Measurements from ENCODE around the gene MKRN1.
"Not testable (repeated sequence)": the region's sequence is repeated elsewhere in the genome, so short reads cannot be mapped to it uniquely, and the experiment has no call there.

The MKRN1 gene

DNA sequence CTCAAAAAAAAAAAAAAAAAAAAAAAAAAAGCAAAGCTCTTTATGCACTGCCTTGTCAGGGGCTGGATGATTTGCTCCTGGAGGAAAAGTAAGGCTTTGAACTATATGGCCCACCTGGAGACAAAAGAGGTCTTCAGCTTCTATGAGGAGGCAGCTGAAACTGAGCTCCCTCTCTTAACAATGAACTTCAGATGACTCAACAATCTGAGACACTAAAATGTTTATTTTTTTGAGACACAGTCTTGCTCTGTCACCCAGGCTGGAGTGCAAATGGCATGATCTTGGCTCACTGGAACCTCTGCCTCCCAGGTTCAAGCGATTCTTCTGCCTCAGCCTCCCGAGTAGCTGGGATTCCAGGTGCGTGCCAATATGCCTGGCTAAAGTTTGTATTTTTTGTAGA lies 38.7 kb downstream of the MKRN1 start:
- no peak for DNase-seq (ENCODE audit: low spot score)

DNA sequence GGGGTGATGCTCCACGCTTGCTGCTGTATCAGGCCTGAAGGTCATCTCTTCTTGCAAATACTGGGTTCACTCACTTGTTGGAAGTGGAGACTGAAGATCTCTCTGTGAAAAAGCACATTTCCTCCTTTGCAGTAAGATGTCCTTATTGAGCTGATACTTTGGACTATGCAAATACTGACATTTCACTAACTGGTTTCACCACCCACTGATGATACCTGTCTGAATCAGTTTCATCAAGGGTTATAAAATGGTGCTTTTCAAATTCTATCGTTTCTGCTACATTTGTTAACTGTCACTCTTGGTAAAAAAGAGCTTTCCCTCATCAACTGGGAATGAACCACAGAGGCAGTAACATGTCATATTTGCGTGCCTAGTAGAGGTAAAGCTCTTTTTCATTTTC lies 39.9 kb downstream of the MKRN1 start:
- no peak for DNase-seq (ENCODE audit: low spot score)

DNA sequence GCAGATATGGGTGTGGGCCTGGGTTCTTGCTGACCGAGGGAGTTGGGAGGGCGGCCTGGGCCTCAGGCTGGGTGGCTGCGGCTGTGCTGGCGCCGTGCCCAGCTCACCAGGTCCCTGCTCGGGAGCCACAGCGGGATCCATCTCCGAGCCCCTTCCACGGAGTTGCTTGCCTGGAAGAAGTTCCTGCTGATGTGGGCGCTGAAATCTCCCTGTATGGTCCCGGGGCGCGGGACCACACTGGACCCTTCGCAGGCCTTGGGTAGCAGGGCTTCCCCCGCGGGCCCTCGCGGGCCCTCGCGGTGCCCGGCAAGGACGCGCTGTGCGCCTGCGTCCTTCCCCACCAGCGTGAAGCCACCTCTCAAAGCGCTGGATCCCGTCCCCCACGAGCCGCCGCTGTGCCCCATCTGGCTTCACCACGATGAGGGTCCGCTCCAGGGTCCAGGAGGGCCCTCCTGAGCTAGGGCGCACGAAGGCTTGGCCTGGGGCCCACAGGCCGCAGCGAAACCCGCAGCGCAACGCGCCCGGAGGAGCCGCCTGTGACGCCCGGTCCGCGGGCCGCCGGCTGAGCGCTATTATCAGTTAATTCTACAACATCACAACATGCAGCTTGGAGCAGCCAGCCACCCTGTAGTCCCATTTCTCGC lies 43.9 kb downstream of the MKRN1 start:
- no peak for DNase-seq (ENCODE audit: low spot score)

DNA sequence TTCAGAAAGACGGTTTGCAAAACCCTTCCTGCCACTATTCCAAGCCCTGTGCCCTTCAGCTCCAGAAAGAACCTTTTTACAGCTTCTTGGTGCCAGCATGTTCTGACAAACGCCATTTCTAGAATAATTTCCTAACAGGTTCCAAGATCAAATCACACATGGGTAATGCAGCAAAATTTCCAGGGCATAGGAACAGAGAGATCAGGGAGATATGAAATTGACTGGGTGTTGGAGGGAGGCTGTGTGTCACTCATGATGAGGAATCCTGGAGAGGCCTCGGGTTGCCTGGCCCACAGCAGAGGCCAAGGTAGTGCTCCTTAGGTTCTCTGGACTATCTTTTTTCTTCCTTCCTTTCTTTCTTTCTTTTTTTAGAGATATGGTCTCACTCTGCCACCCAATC lies 45.9 kb downstream of the MKRN1 start:
- no peak for DNase-seq (ENCODE audit: low spot score)

DNA sequence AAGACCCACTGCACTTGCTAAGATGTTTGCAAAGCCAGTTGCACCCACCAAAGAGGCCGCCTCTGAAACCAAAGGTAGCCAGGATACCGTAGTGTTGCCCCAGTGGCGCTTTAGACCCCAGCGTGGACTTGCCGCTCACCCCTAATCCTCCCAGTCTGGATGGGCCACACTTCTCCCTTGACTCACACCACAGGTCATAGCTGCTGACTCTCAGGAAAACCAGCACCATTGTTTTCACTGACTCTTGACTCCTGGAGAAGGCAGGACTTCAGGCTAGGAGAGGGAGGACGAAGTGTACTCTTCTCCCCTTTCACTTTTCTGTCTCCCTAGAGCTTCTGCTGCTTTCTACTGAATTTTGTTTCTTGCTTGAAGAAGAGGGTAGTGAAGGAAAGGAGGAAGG lies 53.2 kb downstream of the MKRN1 start:
- DNase-seq (ENCODE audit: low spot score): no peak

DNA sequence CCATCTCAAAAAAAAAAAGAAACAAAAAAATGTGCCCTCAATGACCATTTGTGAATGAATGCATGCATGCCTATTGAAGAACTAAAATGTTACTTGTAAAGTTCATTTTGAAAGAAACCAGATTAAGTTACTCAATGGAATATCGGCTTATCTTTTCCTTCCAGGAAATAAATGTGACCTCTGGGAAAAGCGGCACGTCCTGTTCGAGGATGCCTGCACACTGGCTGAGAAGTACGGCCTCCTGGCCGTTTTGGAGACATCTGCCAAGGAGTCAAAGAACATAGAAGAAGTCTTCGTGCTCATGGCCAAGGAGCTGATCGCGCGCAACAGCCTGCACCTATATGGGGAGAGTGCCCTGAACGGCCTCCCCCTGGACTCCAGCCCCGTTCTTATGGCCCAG lies 53.6 kb downstream of the MKRN1 start:
- no peak for DNase-seq (ENCODE audit: low spot score)

DNA sequence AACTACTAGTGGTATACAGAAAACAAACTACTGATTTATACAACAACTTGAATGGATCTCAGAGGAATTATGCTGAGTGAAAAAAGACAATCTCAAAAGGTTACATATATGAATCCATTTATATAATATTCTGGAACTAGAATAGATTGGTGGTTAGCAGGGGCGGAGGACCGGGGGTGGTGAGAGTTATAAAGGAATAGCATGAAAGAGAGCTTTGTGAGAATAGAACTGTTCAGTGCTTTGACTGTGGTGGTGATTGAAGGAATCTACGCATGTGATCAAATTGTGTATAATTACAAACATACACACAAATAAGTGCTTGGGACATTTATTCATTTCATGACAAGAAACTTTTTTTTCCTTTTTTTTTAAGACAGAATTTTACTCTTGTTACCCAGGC lies 55.8 kb downstream of the MKRN1 start:
- DNase-seq (ENCODE audit: low spot score): no peak

DNA sequence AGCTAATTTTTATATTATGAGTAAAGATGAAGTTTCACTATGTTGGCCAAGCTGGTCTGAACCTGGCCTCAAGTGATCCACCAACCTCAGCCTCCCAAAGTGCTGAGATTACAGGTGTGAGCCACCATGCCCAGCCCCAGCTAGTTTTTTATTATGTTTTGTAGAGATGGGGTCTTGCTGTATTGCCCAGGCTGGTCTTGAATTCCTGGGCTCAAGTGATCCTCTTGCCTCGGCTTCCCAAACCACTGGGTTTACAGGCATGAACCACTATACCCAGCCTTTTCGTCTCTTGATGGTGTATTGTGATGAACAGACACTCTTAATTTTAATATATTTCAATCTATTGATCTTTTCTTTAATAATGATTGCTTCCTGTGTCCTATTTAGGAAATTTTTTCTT lies 57.8 kb downstream of the MKRN1 start:
- DNase-seq (ENCODE audit: low spot score): no peak

DNA sequence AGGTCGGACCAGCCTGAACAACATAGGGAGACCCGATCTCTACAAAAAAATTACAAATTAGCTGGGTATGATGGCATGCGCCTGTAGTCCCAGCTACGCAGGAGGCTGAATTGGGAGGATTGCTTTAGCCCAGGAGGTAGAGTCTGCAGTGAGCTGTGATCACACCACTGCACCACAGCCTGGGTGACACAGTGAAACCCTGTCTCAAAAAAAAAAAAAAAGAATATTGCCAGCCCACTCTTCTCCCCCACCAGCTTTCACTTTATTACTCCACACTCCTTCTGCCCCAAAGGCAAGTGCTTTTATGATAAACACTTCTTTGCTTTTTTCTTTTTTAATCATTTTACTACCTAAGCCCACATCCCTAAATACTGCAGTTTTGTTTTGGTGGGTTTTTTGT lies 60.7 kb downstream of the MKRN1 start:
- DNase-seq (ENCODE audit: low spot score): no peak

DNA sequence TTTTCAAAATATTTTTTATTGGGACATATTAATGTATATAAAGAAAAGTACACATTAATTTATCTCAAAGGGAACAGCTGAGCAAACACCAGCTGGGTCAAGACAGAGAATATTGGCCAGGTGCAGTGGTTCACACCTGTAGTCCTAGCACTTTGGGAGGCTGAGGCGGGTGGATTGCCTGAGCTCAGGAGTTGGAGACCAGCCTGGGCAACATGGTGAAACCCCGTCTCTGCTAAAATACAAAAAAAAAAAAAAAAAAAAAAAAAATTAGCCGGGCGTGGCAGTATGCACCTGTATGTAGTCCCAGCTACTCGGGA lies 61.2 kb downstream of the MKRN1 start:
- not testable (repeated sequence) for DNase-seq (ENCODE audit: low spot score)

DNA sequence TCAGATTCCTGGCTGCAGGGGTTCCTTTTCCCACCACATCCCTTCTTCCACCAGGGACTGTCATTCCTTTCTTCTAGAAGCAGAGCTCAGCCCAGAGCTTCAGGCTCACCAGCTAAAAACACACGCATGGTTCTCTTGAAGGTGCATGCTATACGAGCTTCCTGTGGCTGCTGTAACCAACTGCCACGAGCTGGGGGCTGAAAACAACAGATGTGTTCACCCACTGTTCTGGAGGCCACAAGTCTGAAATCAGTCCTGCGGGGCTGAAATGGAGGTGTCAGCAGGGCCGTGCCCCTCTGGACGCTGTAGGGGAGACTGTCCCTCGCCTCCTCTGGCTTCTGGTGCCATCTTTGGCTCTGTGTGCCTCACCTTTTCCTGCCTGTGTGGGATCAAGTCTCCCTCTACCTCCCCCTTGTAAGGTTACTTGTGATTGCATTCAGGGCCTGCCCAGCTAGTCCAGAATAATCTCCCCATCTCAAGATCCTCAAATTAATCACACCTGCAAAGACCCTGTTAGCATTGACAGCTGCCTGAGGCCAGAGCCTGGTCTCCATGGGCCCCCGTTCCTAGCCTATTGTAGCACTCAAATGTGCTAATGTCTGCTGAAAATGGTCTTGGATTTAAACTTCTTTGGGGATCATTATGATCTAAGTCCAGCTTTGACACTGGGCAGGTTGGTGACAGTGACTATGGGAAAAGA lies 61.7 kb downstream of the MKRN1 start:
- DNase-seq (ENCODE audit: low spot score): peak; percentile 57

DNA sequence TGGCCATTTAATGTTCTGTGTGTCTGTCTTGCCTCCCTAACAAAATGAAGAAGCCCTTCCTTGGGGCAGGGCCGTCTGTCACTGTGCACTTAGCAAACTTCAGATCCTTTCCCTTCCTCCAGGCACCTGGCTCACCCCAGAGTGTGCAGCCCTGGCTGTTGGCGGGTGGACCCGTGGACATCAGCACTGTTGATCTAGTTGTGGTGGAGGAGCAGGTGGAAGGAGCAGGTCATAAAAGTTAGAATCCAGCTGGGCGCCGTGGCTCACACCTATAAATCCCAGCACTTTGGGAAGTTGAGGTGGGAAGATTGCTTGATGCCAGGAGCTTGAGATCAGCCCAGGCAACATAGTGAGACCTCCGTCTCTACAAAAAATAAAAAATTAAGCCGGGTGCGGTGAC lies 62.7 kb downstream of the MKRN1 start:
- DNase-seq (ENCODE audit: low spot score): no peak

DNA sequence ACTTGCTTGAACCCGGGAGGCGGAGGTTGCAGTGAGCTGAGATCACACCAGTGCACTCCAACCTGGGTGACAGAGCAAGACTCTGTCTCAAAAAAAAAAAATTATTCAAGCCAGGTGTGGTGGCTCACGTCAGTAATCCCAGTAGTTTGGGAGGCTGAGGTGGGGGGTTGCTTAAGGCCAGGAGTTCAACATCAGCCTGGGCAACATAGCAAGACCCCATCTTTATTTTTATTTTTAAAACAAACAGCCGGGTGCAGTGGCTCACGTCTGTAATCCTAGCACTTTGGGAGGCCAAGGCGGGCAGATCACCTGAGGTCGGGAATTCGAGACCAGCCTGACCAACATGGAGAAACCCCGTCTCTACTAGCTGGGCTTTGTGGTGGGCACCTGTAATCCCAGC lies 63.5 kb downstream of the MKRN1 start:
- not testable (repeated sequence) for DNase-seq (ENCODE audit: low spot score)

DNA sequence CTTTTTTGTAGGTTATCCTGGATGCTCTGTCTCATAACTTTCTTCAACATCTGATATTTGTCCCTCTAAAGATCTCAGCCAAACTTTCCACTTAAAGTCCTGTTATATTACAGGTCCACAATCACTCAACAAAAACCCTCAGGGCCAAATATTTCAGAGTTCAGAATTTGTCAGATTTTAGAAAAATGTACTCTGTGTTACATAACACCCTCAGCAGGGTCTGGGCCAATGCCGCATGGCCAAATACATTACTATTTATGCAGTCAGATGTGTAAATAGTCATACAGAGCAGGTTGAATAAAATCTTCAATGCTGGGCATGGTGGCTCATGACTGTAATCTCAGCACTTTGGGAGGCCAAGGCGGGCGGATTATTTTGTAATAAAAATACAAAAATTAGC lies 63.9 kb downstream of the MKRN1 start:
- no peak for DNase-seq (ENCODE audit: low spot score)

DNA sequence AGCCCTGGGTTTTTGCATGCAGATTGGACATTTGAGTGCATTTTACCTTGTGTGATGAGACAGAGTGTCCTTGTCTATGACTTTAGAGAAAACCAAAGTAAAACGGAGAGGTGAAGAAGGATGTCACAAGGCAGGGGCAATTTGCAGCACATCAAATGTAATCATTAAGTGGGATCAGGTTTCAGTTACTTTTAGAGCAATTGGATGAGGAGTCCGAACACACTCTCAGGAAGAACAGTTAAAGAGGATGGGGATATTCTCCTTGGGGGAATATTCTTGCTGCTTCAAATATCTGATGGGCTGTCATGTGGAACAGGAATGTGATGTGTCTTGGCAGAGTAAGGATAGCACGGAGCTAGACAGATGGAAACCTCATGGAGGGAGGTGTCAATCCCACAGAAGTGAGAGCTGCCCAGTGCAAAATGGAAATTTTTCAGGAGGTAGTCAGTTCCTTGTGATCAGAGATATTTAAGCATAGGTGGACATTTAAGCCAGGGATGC lies 74.7 kb downstream of the MKRN1 start:
- DNase-seq (ENCODE audit: low spot score): no peak

DNA sequence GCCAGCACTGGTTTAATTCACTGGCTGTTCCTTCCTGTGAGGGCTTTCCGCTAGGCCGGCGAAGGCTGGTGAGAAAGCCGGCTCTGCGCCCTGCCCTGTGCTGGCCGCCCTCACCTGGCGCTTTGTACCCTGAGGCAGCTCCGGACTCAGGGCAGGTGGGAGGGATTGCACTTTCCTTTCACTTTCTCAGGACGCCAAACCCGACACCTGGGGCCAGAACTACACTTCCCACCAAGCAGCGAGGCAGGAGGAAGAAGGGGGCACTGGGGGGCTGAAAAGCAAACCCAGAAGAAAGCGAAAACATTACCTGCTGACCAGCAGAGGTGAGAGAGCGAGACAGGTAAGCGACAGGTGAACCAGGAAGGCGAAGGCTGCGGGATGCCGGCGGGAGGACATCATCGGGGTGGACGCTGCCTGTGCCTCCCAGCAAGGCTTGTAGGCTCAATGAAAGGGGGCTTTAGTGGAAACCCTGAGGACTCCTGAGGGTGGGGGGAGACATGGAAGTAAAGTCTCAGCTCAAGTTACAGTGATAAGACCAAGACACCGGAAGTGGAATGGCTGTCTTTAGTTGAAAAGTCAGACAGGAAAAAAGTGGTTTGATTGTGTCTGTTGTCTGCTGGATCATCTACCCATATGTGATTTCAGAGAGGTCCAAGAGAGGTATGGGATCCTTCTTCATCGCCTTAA lies 75.3 kb downstream of the MKRN1 start, which contains the start of gene RAB19:
Gene RAB19 (plus strand): TSS at position 181 of the 687 bp plus-strand sequence. CDS start 3,589 bp downstream, outside the sequence.
- DNase-seq (ENCODE audit: low spot score): no peak
